ENCODE measurements around the gene GPC5. TPM values are rescaled to one million over a fixed set of nuclear protein-coding genes. Genes with fewer than 3 reads are reported as not detected.

Gene GPC5
- total RNA-seq, 2 donors from 2014 or later, result 0.83 to 1.3 TPM

GRCh38 chr13:91986761-91987483 lies 588.5 kb downstream of the GPC5 start:
- Histone ChIP-seq H3K36me3 (no peaks in the 10 kb centered on the region), H3K9me3 (no peaks in the 10 kb centered on the region), H3K27me3 (no peaks in the 10 kb centered on the region), H3K4me3 (no peak overlapping the region), H3K27ac (no peak overlapping the region), H3K4me1 (no peaks in the 10 kb centered on the region)
- no peak for DNase-seq (ENCODE audit: low spot score)
- TF ChIP-seq CTCF (IDR thresholded peaks at IDR 0.05), result no peak

GRCh38 chr13:91988331-91988730 lies 589.9 kb downstream of the GPC5 start:
- no peaks in the 10 kb centered on the region for H3K9me3 ChIP-seq
- TF ChIP-seq CTCF (IDR thresholded peaks at IDR 0.05), result no peak
- no peak for DNase-seq (ENCODE audit: low spot score)
- no peaks in the 10 kb centered on the region for H3K27me3 ChIP-seq
- no peaks in the 10 kb centered on the region for H3K4me1 ChIP-seq
- no peaks in the 10 kb centered on the region for H3K36me3 ChIP-seq
- H3K4me3 ChIP-seq, result no peak overlapping the region
- no peak overlapping the region for H3K27ac ChIP-seq

- Histone ChIP-seq H3K4me1 (no peaks in the 10 kb centered on the region), H3K27ac (no peak overlapping the region), H3K36me3 (no peaks in the 10 kb centered on the region), H3K4me3 (no peak overlapping the region), H3K9me3 (no peaks in the 10 kb centered on the region), H3K27me3 (no peaks in the 10 kb centered on the region)
- no peak for DNase-seq (ENCODE audit: low spot score)
- no peak for TF ChIP-seq CTCF (IDR thresholded peaks at IDR 0.05)
Observed at GRCh38 chr13:92012787-92013186, 614.4 kb downstream of the GPC5 start.

GRCh38 chr13:92017737-92018136 lies 619.3 kb downstream of the GPC5 start:
- Histone ChIP-seq H3K4me1 (no peaks in the 10 kb centered on the region), H3K9me3 (no peaks in the 10 kb centered on the region), H3K27ac (no peak overlapping the region), H3K4me3 (no peak overlapping the region), H3K27me3 (no peaks in the 10 kb centered on the region), H3K36me3 (no peaks in the 10 kb centered on the region)
- no peak for DNase-seq (ENCODE audit: low spot score)
- TF ChIP-seq CTCF (IDR thresholded peaks at IDR 0.05), result no peak

GRCh38 chr13:92028695-92029094 lies 630.3 kb downstream of the GPC5 start:
- Histone ChIP-seq H3K36me3 (no peaks in the 10 kb centered on the region), H3K4me3 (no peak overlapping the region), H3K27ac (no peak overlapping the region), H3K27me3 (no peaks in the 10 kb centered on the region), H3K4me1 (no peaks in the 10 kb centered on the region), H3K9me3 (no peaks in the 10 kb centered on the region)
- no peak for TF ChIP-seq CTCF (IDR thresholded peaks at IDR 0.05)
- no peak for DNase-seq (ENCODE audit: low spot score)

GRCh38 chr13:92029641-92030040 lies 631.2 kb downstream of the GPC5 start:
- no peaks in the 10 kb centered on the region for H3K4me1 ChIP-seq
- no peaks in the 10 kb centered on the region for H3K27me3 ChIP-seq
- no peak for DNase-seq (ENCODE audit: low spot score)
- no peak overlapping the region for H3K4me3 ChIP-seq
- no peaks in the 10 kb centered on the region for H3K36me3 ChIP-seq
- H3K27ac ChIP-seq, result no peak overlapping the region
- no peaks in the 10 kb centered on the region for H3K9me3 ChIP-seq
- TF ChIP-seq CTCF (IDR thresholded peaks at IDR 0.05), result no peak

All from right atrium auricular region (tissue), 2 donors.